HG02642 (cell line): Measurements from ENCODE around the gene WNT7B.

Experiments
- ATAC-seq: cut with Tn5 transposase; IDR thresholded peaks from one replicate; pipeline ENCODE4 v1.9.1; 2021; ENCODE audit warnings: mild to moderate bottlenecking; ENCODE audit not compliant: unreplicated experiment, poor library complexity

The WNT7B gene

GRCh38 chr22:45895436-45896152 lies 81.4 kb downstream of the WNT7B start:
- no peak for ATAC-seq

GRCh38 chr22:45893516-45893915 lies 83.4 kb downstream of the WNT7B start:
- no peak for ATAC-seq

GRCh38 chr22:45892681-45893461 lies 84.1 kb downstream of the WNT7B start:
- ATAC-seq = no peak

GRCh38 chr22:45891996-45892621 lies 84.9 kb downstream of the WNT7B start:
- no peak for ATAC-seq

- ATAC-seq = no peak
Observed at GRCh38 chr22:45891471-45891995, 85.4 kb downstream of the WNT7B start.

- ATAC-seq = no peak
Observed at GRCh38 chr22:45891021-45891421, 85.9 kb downstream of the WNT7B start.

- ATAC-seq = no peak
Observed at GRCh38 chr22:45890351-45890635, 86.7 kb downstream of the WNT7B start.

- no peak for ATAC-seq
Observed at GRCh38 chr22:45889539-45890350, 87.2 kb downstream of the WNT7B start.

GRCh38 chr22:45889093-45889538 lies 87.8 kb downstream of the WNT7B start:
- no peak for ATAC-seq

- ATAC-seq = no peak
Observed at GRCh38 chr22:45888221-45889092, 88.5 kb downstream of the WNT7B start.

GRCh38 chr22:45887202-45888131 lies 89.5 kb downstream of the WNT7B start:
- no peak for ATAC-seq

- no peak for ATAC-seq
Observed at GRCh38 chr22:45886540-45886939, 90.4 kb downstream of the WNT7B start.

- ATAC-seq = no peak
Observed at GRCh38 chr22:45885941-45886395, 91.0 kb downstream of the WNT7B start.

- ATAC-seq = no peak
Observed at GRCh38 chr22:45885171-45885840, 91.7 kb downstream of the WNT7B start.

GRCh38 chr22:45884201-45885062 lies 92.5 kb downstream of the WNT7B start:
- ATAC-seq = no peak

GRCh38 chr22:45883811-45884170 lies 93.2 kb downstream of the WNT7B start:
- no peak for ATAC-seq
